H54 (cell line): Measurements from ENCODE around the gene RAP2C.

Source experiments
- DNase-seq: peaks from one replicate; pipeline ENCODE4 v3.0.0; 2011; ENCODE audit warnings: low spot score, mixed read lengths; ENCODE audit not compliant: insufficient read length
- FAIRE-seq: peaks from 3 replicates; lab custom pipeline; 2011; peaks lifted over from hg19 to GRCh38; lab: Jason Lieb, UNC
- POLR2A ChIP-seq: IDR thresholded peaks from 2 replicates; pipeline ENCODE4 v1.6.1; 2011; ENCODE audit warnings: low read depth, mild to moderate bottlenecking, low read length

RAP2C gene

GRCh38 chrX:132219343-132219768, at the start of gene RAP2C:
TSS of gene RAP2C (minus strand) at chrX:132219447. CDS start at chrX:132217268, 2,179 bp downstream.
- peak; percentile 48 for DNase-seq
- no peak for TF ChIP-seq POLR2A
- FAIRE-seq, result peak; percentile 70

- DNase-seq (no peak), FAIRE-seq (no peak)
- no peak for TF ChIP-seq POLR2A
Observed at GRCh38 chrX:132267392-132267791, 48.1 kb upstream of the RAP2C start.

- no peak for TF ChIP-seq POLR2A
- FAIRE-seq, result no peak
Observed at GRCh38 chrX:132266583-132267355, 47.5 kb upstream of the RAP2C start.

GRCh38 chrX:132263127-132263526, 43.9 kb upstream of the RAP2C start:
- DNase-seq (no peak), FAIRE-seq (no peak)
- TF ChIP-seq POLR2A, result no peak

More at GRCh38 chrX:132266583-132267355, 47.5 kb upstream of the RAP2C start:
- no peak for DNase-seq

- no peak for FAIRE-seq
- DNase-seq, result no peak
- no peak for TF ChIP-seq POLR2A
Observed at GRCh38 chrX:132258509-132258908, 39.3 kb upstream of the RAP2C start.

GRCh38 chrX:132257116-132257515, 37.9 kb upstream of the RAP2C start:
- TF ChIP-seq POLR2A, result no peak
- FAIRE-seq (no peak), DNase-seq (no peak)

GRCh38 chrX:132236121-132236520, 16.9 kb upstream of the RAP2C start:
- DNase-seq (no peak), FAIRE-seq (no peak)
- TF ChIP-seq POLR2A, result no peak

GRCh38 chrX:132235488-132235887, 16.2 kb upstream of the RAP2C start:
- no peak for FAIRE-seq
- no peak for DNase-seq
- TF ChIP-seq POLR2A, result no peak

GRCh38 chrX:132231587-132231986, 12.3 kb upstream of the RAP2C start:
- FAIRE-seq, result no peak
- no peak for TF ChIP-seq POLR2A
- no peak for DNase-seq

GRCh38 chrX:132227383-132228112, 8.3 kb upstream of the RAP2C start:
- FAIRE-seq, result no peak
- no peak for TF ChIP-seq POLR2A
- no peak for DNase-seq

GRCh38 chrX:132226169-132226568, 6.9 kb upstream of the RAP2C start:
- no peak for FAIRE-seq
- no peak for DNase-seq
- no peak for TF ChIP-seq POLR2A

GRCh38 chrX:132218100-132218812, 991 bp downstream of the RAP2C start:
- FAIRE-seq (peak; percentile 27), DNase-seq (peak; percentile 65)
- peak; percentile 59 for TF ChIP-seq POLR2A

GRCh38 chrX:132217203-132218073, 1.8 kb downstream of the RAP2C start:
- TF ChIP-seq POLR2A, result peak; percentile 1; the same call in 1 of the 2 replicates
- peak; percentile 77 for FAIRE-seq
- peak; percentile 54 for DNase-seq
